WTC11 (cell line): ENCODE measurements around the gene ATP11A. TPM values are rescaled to one million over a fixed set of nuclear protein-coding genes. Genes with fewer than 3 reads are reported as not detected.
A peak's percentile ranks its signal among the peaks of the same experiment; 100 is the strongest.

Source experiments
- ELF4 ChIP-seq: sonication (generic); formaldehyde crosslinking; IDR thresholded peaks from 2 replicates; pipeline ENCODE4 v1.8.1; 2022; ENCODE audit warnings: low read depth, mild to moderate bottlenecking, moderate library complexity, missing genetic modification reagents
- FOXK1 ChIP-seq: sonication (generic); formaldehyde crosslinking; IDR thresholded peaks from 2 replicates; pipeline ENCODE4 v1.8.0; 2022; ENCODE audit warnings: mild to moderate bottlenecking, moderate library complexity, missing genetic modification reagents
- GABPB1 ChIP-seq: sonication (generic); formaldehyde crosslinking; IDR thresholded peaks from 2 replicates; pipeline ENCODE4 v1.8.1; 2023; ENCODE audit warnings: mild to moderate bottlenecking, missing genetic modification reagents
- HMGA2 ChIP-seq: fragments of 250-450 bp; sonication (Bioruptor Pico); IDR thresholded peaks from 2 replicates; pipeline ENCODE4 v1.4.0; 2021; ENCODE audit warnings: mild to moderate bottlenecking, moderate library complexity
- IRF2 ChIP-seq: sonication (generic); formaldehyde crosslinking; IDR thresholded peaks from 2 replicates; pipeline ENCODE4 v1.8.0; 2022; ENCODE audit warnings: low read depth, missing genetic modification reagents, borderline replicate concordance
- JAZF1 ChIP-seq: fragments of 250-450 bp; sonication (Bioruptor Pico); IDR thresholded peaks from 2 replicates; pipeline ENCODE4 v1.9.0; 2021; ENCODE audit warnings: moderate library complexity, mild to moderate bottlenecking, inconsistent platforms
- OVOL2 ChIP-seq: fragments of 250-450 bp; sonication (Bioruptor Pico); IDR thresholded peaks from 2 replicates; pipeline ENCODE4 v1.9.0; 2021; ENCODE audit warnings: mild to moderate bottlenecking, borderline replicate concordance
- PRRX2 ChIP-seq: fragments of 250-450 bp; sonication (Bioruptor Pico); IDR thresholded peaks from 2 replicates; pipeline ENCODE4 v1.8.0; 2021; ENCODE audit warnings: mild to moderate bottlenecking
- RELA ChIP-seq: sonication (generic); formaldehyde crosslinking; IDR thresholded peaks from 2 replicates; pipeline ENCODE4 v1.8.1; 2022; ENCODE audit warnings: missing genetic modification reagents, mild to moderate bottlenecking, borderline replicate concordance
- SMAD3 ChIP-seq: sonication (generic); formaldehyde crosslinking; IDR thresholded peaks from 2 replicates; pipeline ENCODE4 v1.8.0; 2022; ENCODE audit warnings: missing genetic modification reagents, mild to moderate bottlenecking, borderline replicate concordance
- TEAD4 ChIP-seq: sonication (generic); formaldehyde crosslinking; IDR thresholded peaks from 2 replicates; pipeline ENCODE4 v1.8.0; 2022; ENCODE audit warnings: mild to moderate bottlenecking, missing genetic modification reagents
- ZNF317 ChIP-seq: sonication (generic); formaldehyde crosslinking; IDR thresholded peaks from 2 replicates; pipeline ENCODE4 v1.8.1; 2023; ENCODE audit warnings: low read depth, mild to moderate bottlenecking, moderate library complexity, missing genetic modification reagents, borderline replicate concordance
- total RNA-seq: library from RNA; stranded (reverse); gene quantifications from 3 replicates; pipeline ENCODE4 v1.2.3, GENCODE V29; 2021
- TF ChIP-seq, protein P1 (sequence below): fragments of 200-600 bp; IDR thresholded peaks from 2 replicates; pipeline ENCODE4 v1.8.0; 2022; ENCODE audit warnings: antibody characterized with exemption
- TF ChIP-seq, protein P2 (sequence below): sonication (generic); formaldehyde crosslinking; IDR thresholded peaks from 2 replicates; pipeline ENCODE4 v1.8.0; 2022; ENCODE audit warnings: mild to moderate bottlenecking, missing genetic modification reagents
- TF ChIP-seq, protein P3 (sequence below): sonication (generic); formaldehyde crosslinking; IDR thresholded peaks from 2 replicates; pipeline ENCODE4 v1.8.1; 2022; ENCODE audit warnings: mild to moderate bottlenecking, missing genetic modification reagents, moderate library complexity, borderline replicate concordance
- TF ChIP-seq, protein P4 (sequence below): sonication (generic); formaldehyde crosslinking; IDR thresholded peaks from 2 replicates; pipeline ENCODE4 v1.8.1; 2023; ENCODE audit warnings: mild to moderate bottlenecking, missing genetic modification reagents
- TF ChIP-seq, protein P5 (sequence below): sonication (generic); formaldehyde crosslinking; IDR thresholded peaks from 2 replicates; pipeline ENCODE4 v1.8.0; 2023; ENCODE audit warnings: mild to moderate bottlenecking, missing genetic modification reagents
- TF ChIP-seq, protein P6 (sequence below): sonication (generic); formaldehyde crosslinking; IDR thresholded peaks from 2 replicates; pipeline ENCODE4 v1.8.1; 2023; ENCODE audit warnings: mild to moderate bottlenecking, missing genetic modification reagents, moderate library complexity
- TF ChIP-seq, protein P7 (sequence below): fragments of 250-450 bp; sonication (Bioruptor Pico); conservative IDR thresholded peaks from 2 replicates; pipeline ENCODE4 v1.9.0; 2021; ENCODE audit warnings: mild to moderate bottlenecking
- TF ChIP-seq, protein P8 (sequence below): fragments of 250-450 bp; sonication (Bioruptor Pico); IDR thresholded peaks from 2 replicates; pipeline ENCODE4 v1.9.0; 2021; ENCODE audit warnings: mild to moderate bottlenecking
- TF ChIP-seq, protein P9 (sequence below): sonication (generic); formaldehyde crosslinking; IDR thresholded peaks from 2 replicates; pipeline ENCODE4 v1.8.0; 2022; ENCODE audit warnings: mild to moderate bottlenecking, missing genetic modification reagents
- TF ChIP-seq, protein P10 (sequence below): fragments of 250-450 bp; sonication (Bioruptor Pico); IDR thresholded peaks from 2 replicates; pipeline ENCODE4 v1.9.0; 2021; ENCODE audit warnings: mild to moderate bottlenecking

The ATP11A gene
- total RNA-seq, 1 experiment from 2014 or later = 100 TPM

DNA sequence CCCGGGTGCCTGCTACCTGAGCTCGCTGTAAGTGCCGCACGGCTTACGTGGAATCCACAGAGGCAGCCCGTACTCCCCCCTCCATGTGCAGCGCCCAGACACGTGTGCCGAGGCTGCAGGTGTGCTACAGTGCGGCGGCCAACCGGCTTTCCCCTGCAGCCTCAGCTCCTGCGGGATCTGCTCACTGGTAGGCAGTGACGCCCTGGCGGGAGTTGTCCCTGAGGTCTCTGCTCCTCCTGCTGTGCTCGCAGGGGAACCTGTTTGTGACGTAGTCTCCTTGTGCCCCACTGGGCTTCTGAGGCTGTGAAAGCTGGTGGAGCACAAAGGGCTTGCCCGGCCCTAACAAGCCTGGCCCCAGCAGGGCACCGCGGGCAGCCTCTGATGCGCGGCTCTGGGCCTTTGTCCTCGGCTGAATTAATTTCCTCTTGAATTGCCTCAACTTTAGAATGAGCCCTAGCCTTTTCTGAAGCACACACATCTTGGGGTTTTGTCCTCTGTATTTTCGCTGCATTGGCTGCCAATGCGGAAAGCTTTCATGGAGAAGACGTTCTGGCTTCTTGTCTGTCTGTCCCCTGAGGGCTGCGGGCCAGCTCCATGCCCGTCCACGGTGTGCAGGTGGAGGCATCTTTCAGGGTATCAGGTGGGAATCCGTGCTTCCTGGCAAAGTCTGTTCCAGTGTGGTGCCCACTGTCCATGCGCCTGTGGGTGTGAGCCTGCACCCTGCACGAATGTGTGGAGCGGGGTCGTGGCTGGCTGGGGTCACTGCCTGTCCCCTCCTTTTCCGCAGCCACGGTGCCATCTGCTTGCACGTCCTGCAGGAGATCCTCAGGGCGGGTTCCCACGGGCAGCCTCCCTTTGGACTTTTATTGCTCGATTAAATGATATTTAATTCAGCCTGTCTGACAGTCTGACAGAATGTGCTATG lies 201.9 kb downstream of the ATP11A start (continued):
- TF ChIP-seq, protein P1, sequence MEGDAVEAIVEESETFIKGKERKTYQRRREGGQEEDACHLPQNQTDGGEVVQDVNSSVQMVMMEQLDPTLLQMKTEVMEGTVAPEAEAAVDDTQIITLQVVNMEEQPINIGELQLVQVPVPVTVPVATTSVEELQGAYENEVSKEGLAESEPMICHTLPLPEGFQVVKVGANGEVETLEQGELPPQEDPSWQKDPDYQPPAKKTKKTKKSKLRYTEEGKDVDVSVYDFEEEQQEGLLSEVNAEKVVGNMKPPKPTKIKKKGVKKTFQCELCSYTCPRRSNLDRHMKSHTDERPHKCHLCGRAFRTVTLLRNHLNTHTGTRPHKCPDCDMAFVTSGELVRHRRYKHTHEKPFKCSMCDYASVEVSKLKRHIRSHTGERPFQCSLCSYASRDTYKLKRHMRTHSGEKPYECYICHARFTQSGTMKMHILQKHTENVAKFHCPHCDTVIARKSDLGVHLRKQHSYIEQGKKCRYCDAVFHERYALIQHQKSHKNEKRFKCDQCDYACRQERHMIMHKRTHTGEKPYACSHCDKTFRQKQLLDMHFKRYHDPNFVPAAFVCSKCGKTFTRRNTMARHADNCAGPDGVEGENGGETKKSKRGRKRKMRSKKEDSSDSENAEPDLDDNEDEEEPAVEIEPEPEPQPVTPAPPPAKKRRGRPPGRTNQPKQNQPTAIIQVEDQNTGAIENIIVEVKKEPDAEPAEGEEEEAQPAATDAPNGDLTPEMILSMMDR = no peak
- TF ChIP-seq, protein P2, sequence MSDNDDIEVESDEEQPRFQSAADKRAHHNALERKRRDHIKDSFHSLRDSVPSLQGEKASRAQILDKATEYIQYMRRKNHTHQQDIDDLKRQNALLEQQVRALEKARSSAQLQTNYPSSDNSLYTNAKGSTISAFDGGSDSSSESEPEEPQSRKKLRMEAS (CRISPR knock-in tag) = peak; percentile 71
- TF ChIP-seq, protein P3, sequence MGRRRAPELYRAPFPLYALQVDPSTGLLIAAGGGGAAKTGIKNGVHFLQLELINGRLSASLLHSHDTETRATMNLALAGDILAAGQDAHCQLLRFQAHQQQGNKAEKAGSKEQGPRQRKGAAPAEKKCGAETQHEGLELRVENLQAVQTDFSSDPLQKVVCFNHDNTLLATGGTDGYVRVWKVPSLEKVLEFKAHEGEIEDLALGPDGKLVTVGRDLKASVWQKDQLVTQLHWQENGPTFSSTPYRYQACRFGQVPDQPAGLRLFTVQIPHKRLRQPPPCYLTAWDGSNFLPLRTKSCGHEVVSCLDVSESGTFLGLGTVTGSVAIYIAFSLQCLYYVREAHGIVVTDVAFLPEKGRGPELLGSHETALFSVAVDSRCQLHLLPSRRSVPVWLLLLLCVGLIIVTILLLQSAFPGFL (CRISPR knock-in tag) = no peak
- TF ChIP-seq OVOL2 (CRISPR knock-in tag) (no peak), HMGA2 (CRISPR knock-in tag) (no peak), PRRX2 (no peak), JAZF1 (CRISPR knock-in tag) (no peak), SMAD3 (CRISPR knock-in tag) (no peak), RELA (CRISPR knock-in tag) (0 out of 2 replicates have a peak, but pooled peaks have one; percentile 81), FOXK1 (CRISPR knock-in tag) (no peak), GABPB1 (CRISPR knock-in tag) (no peak), TEAD4 (CRISPR knock-in tag) (no peak), ELF4 (CRISPR knock-in tag) (no peak), IRF2 (CRISPR knock-in tag) (no peak), ZNF317 (CRISPR knock-in tag) (no peak)
- TF ChIP-seq, protein P4, sequence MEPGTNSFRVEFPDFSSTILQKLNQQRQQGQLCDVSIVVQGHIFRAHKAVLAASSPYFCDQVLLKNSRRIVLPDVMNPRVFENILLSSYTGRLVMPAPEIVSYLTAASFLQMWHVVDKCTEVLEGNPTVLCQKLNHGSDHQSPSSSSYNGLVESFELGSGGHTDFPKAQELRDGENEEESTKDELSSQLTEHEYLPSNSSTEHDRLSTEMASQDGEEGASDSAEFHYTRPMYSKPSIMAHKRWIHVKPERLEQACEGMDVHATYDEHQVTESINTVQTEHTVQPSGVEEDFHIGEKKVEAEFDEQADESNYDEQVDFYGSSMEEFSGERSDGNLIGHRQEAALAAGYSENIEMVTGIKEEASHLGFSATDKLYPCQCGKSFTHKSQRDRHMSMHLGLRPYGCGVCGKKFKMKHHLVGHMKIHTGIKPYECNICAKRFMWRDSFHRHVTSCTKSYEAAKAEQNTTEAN (CRISPR knock-in tag) = peak; percentile 84; the same call in 1 of the 2 replicates
- TF ChIP-seq, protein P5, sequence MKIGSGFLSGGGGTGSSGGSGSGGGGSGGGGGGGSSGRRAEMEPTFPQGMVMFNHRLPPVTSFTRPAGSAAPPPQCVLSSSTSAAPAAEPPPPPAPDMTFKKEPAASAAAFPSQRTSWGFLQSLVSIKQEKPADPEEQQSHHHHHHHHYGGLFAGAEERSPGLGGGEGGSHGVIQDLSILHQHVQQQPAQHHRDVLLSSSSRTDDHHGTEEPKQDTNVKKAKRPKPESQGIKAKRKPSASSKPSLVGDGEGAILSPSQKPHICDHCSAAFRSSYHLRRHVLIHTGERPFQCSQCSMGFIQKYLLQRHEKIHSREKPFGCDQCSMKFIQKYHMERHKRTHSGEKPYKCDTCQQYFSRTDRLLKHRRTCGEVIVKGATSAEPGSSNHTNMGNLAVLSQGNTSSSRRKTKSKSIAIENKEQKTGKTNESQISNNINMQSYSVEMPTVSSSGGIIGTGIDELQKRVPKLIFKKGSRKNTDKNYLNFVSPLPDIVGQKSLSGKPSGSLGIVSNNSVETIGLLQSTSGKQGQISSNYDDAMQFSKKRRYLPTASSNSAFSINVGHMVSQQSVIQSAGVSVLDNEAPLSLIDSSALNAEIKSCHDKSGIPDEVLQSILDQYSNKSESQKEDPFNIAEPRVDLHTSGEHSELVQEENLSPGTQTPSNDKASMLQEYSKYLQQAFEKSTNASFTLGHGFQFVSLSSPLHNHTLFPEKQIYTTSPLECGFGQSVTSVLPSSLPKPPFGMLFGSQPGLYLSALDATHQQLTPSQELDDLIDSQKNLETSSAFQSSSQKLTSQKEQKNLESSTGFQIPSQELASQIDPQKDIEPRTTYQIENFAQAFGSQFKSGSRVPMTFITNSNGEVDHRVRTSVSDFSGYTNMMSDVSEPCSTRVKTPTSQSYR (CRISPR knock-in tag) = peak; percentile 70; the same call in 1 of the 2 replicates
- TF ChIP-seq, protein P6, sequence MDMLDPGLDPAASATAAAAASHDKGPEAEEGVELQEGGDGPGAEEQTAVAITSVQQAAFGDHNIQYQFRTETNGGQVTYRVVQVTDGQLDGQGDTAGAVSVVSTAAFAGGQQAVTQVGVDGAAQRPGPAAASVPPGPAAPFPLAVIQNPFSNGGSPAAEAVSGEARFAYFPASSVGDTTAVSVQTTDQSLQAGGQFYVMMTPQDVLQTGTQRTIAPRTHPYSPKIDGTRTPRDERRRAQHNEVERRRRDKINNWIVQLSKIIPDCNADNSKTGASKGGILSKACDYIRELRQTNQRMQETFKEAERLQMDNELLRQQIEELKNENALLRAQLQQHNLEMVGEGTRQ (CRISPR knock-in tag) = no peak; the same call in 1 of the 2 replicates
- TF ChIP-seq, protein P7, sequence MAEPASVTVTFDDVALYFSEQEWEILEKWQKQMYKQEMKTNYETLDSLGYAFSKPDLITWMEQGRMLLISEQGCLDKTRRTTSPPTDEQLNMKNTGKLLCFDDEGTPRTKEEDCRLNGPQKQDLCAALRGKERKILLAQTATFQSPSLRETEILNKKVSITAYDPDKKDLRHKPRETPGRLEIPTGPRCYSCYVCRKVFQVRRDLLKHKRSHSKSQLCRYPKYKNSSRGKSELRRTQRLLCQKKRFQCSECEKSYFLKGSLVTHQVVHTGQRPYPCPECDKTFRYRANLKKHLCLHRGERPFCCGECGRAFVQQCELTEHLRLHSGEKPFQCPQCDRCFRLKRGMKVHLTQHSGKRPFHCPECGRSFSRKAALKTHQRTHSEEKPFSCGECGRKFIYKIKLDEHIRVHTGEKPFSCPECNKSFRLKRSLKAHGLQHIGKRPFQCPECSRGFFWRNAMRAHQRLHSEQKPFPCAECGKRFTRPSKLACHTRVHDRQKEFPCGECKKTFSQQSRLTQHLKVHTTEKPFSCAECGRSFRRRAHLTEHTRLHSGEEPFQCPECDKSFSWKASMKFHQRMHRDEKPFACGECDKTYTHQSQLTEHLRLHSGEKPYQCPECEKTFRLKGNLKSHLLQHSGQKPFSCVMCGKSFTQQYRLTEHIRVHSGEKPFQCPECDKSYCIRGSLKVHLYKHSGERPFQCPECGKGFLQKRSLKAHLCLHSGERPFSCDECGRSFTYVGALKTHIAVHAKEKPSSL = no peak
- TF ChIP-seq, protein P8, sequence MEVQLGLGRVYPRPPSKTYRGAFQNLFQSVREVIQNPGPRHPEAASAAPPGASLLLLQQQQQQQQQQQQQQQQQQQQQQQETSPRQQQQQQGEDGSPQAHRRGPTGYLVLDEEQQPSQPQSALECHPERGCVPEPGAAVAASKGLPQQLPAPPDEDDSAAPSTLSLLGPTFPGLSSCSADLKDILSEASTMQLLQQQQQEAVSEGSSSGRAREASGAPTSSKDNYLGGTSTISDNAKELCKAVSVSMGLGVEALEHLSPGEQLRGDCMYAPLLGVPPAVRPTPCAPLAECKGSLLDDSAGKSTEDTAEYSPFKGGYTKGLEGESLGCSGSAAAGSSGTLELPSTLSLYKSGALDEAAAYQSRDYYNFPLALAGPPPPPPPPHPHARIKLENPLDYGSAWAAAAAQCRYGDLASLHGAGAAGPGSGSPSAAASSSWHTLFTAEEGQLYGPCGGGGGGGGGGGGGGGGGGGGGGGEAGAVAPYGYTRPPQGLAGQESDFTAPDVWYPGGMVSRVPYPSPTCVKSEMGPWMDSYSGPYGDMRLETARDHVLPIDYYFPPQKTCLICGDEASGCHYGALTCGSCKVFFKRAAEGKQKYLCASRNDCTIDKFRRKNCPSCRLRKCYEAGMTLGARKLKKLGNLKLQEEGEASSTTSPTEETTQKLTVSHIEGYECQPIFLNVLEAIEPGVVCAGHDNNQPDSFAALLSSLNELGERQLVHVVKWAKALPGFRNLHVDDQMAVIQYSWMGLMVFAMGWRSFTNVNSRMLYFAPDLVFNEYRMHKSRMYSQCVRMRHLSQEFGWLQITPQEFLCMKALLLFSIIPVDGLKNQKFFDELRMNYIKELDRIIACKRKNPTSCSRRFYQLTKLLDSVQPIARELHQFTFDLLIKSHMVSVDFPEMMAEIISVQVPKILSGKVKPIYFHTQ (CRISPR knock-in tag) = no peak
- TF ChIP-seq, protein P9, sequence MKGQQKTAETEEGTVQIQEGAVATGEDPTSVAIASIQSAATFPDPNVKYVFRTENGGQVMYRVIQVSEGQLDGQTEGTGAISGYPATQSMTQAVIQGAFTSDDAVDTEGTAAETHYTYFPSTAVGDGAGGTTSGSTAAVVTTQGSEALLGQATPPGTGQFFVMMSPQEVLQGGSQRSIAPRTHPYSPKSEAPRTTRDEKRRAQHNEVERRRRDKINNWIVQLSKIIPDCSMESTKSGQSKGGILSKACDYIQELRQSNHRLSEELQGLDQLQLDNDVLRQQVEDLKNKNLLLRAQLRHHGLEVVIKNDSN (CRISPR knock-in tag) = 0 out of 2 replicates have a peak, but pooled peaks have one; percentile 56
- TF ChIP-seq, protein P10, sequence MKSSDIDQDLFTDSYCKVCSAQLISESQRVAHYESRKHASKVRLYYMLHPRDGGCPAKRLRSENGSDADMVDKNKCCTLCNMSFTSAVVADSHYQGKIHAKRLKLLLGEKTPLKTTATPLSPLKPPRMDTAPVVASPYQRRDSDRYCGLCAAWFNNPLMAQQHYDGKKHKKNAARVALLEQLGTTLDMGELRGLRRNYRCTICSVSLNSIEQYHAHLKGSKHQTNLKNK (CRISPR knock-in tag) = no peak
